K562 (cell line): ENCODE measurements around the gene KNCN. TPM values are rescaled to one million over a fixed set of nuclear protein-coding genes. Genes with fewer than 3 reads are reported as not detected.

ENCODE experiments used
- ATAC-seq: fragments of 200-7000 bp; cut with Tn5 transposase; 3 replicates; pipeline ENCODE4 v1.9.1; 2020; ENCODE audit warnings: moderate library complexity
- BruUV-seq: library from RNA; stranded (reverse); fragments of 400-500 nt; replicated peaks from 2 replicates; lab custom pipeline; 2021; lab: Mats Ljungman, UMichigan
- CTCF ChIA-PET: fragments of 300-600 bp; formaldehyde crosslinking; extraction: SDS; loops from one replicate; lab custom pipeline; 2021; ENCODE audit warnings: low intra/inter-chr PET ratio; lab: Yijun Ruan, JAX
- POLR2A ChIA-PET: fragments of 300-600, 350-650 bp; sonication (Branson Sonifier 250); formaldehyde crosslinking; extraction: SDS; loops from one replicate; lab custom pipeline; 2021; ENCODE audit warnings: antibody characterized with exemption, inconsistent platforms; lab: Yijun Ruan, JAX
- DNase-seq, 4 experiments: peaks; one replicate each; pipeline versions ENCODE4 v3.0.0 to v3.0.0-alpha.2; 2011 to 2018; ENCODE audit warnings: low spot score in 3 of 4, mixed read lengths in 3 of 4; ENCODE audit errors: extremely low read depth in 1 of 4
- FAIRE-seq: peaks from 2 replicates; lab custom pipeline; 2011; peaks lifted over from hg19 to GRCh38; lab: Jason Lieb, UNC
- H2AFZ ChIP-seq: 2 replicates; pipeline ENCODE4 v1.6.0; 2011; ENCODE audit warnings: low read depth, low read length, control low read depth, inconsistent platforms
- H3K27ac ChIP-seq: fragments of 200-600 bp; 3 replicates; pipeline ENCODE4 v1.8.0; 2011; ENCODE audit warnings: low read depth, mild to moderate bottlenecking, control low read depth, inconsistent platforms, low read length, moderate library complexity, mixed read lengths; ENCODE audit errors: extremely low read depth
- H3K27me3 ChIP-seq, 2 experiments: fragments of 300-600 bp in 1 of 2; 2 replicates in 1 of 2; 3 replicates in 1 of 2; pipeline versions ENCODE4 v1.6.0 to v1.8.0; 2011; ENCODE audit warnings: inconsistent platforms in 2 of 2, low read length in 2 of 2, mild to moderate bottlenecking in 1 of 2, mixed read lengths in 1 of 2, moderate library complexity in 1 of 2; ENCODE audit not compliant: control insufficient read depth in 2 of 2, insufficient read depth in 2 of 2
- H3K36me3 ChIP-seq: fragments of 300-600 bp; 3 replicates; pipeline ENCODE4 v1.8.0; 2011; ENCODE audit warnings: mild to moderate bottlenecking, low read length, inconsistent platforms; ENCODE audit not compliant: control insufficient read depth, insufficient read depth
- H3K4me1 ChIP-seq, 2 experiments: fragments of 200-600 bp in 1 of 2; replicated peaks in 1 of 2; 2 replicates in 1 of 2; 3 replicates in 1 of 2; pipeline versions ENCODE4 v1.5.1 to v1.8.0; 2011; ENCODE audit warnings: inconsistent platforms in 2 of 2, low read length in 2 of 2, mild to moderate bottlenecking in 1 of 2, mixed read lengths in 1 of 2, moderate library complexity in 1 of 2; ENCODE audit not compliant: control insufficient read depth in 2 of 2, insufficient read depth in 2 of 2
- H3K4me2 ChIP-seq: 2 replicates; pipeline ENCODE4 v1.6.1; 2011; ENCODE audit warnings: low read length, control low read depth, inconsistent platforms, mixed read lengths; ENCODE audit not compliant: insufficient read depth
- H3K4me3 ChIP-seq: fragments of 200-600 bp; sonication (generic), shearing (Covaris generic); 2 replicates; pipeline ENCODE4 v1.5.1; 2016; ENCODE audit warnings: control low read depth, inconsistent platforms
- H3K79me2 ChIP-seq: fragments of 200-600 bp; 3 replicates; pipeline ENCODE4 v1.8.0; 2011; ENCODE audit warnings: low read length, inconsistent platforms; ENCODE audit not compliant: control insufficient read depth, insufficient read depth
- H3K9ac ChIP-seq, 2 experiments: 2 replicates each; pipeline versions ENCODE4 v1.6.0 to v1.6.1; 2011; ENCODE audit warnings: low read depth in 2 of 2, low read length in 2 of 2, control low read depth in 1 of 2, inconsistent platforms in 1 of 2, mild to moderate bottlenecking in 1 of 2, mixed read lengths in 1 of 2; ENCODE audit not compliant: insufficient read depth in 1 of 2
- H3K9me1 ChIP-seq: one replicate; pipeline ENCODE4 v1.6.0; 2011; ENCODE audit warnings: inconsistent platforms, mild to moderate bottlenecking, low read length, moderate library complexity; ENCODE audit not compliant: control insufficient read depth, insufficient read depth
- H3K9me3 ChIP-seq: replicated peaks from 2 replicates; pipeline ENCODE4 v1.5.1; 2011; ENCODE audit warnings: low read depth, low read length, inconsistent platforms; ENCODE audit not compliant: control insufficient read depth, insufficient read depth
- H4K20me1 ChIP-seq: replicated peaks from 2 replicates; pipeline ENCODE4 v1.6.1; 2011; ENCODE audit warnings: low read length, inconsistent platforms, mixed read lengths; ENCODE audit not compliant: control insufficient read depth, insufficient read depth
- BRD4 ChIP-seq: fragments of 200-600 bp; sonication (generic); IDR thresholded peaks from 2 replicates; pipeline ENCODE4 v1.6.1; 2017; ENCODE audit warnings: inconsistent platforms
- L3MBTL2 ChIP-seq: fragments of 450-650 bp; IDR thresholded peaks from 2 replicates; pipeline ENCODE4 v1.6.1; 2016; ENCODE audit warnings: mild to moderate bottlenecking, moderate library complexity
- SMC3 ChIP-seq: conservative IDR thresholded peaks from 2 replicates; pipeline ENCODE4 v1.6.1; 2011; ENCODE audit warnings: low read depth, low read length, improper control_type of control experiment; ENCODE audit not compliant: insufficient read depth
- ZBTB33 ChIP-seq: sonication (generic); formaldehyde crosslinking; IDR thresholded peaks from 2 replicates; pipeline ENCODE4 v1.8.1; 2023; ENCODE audit warnings: mild to moderate bottlenecking, missing genetic modification reagents
- ZBTB7A ChIP-seq: IDR thresholded peaks from 2 replicates; pipeline ENCODE4 v1.6.1; 2011; ENCODE audit warnings: low read depth, mild to moderate bottlenecking, low read length, moderate library complexity, borderline replicate concordance; ENCODE audit not compliant: control insufficient read depth
- WGBS: fragments of 100-300 bp; shearing (Covaris generic); methylation state at CpG from one replicate; pipeline ENCODE4 v1.1.6; 2016; ENCODE audit warnings: low coverage, mixed read lengths; ENCODE audit not compliant: insufficient coverage; ENCODE audit errors: missing lambda C conversion rate; 5-methylcytosine and 5-hydroxymethylcytosine counted together
- in situ Hi-C: fragments of 300-500 bp; cut with MboI; formaldehyde crosslinking; loops from 4 replicates; pipeline ENCODE4 v1.15.0; 2018; ENCODE audit warnings: inconsistent platforms, mixed read lengths
- intact Hi-C: fragments of 100-400 bp; cut with micrococcal nuclease; formaldehyde crosslinking; loops from 2 replicates; pipeline ENCODE4 v1.14.2; 2022
- polyA plus RNA-seq, 8 experiments: library from polyadenylated mRNA; depleted of rRNA in 4 of 8; stranded (reverse) in 5 of 8; unstranded in 3 of 8; fragments of >200 nt; fragmentation: Nextera tagmentation in 2 of 8; fragmentation: Illumina TruSeq in 1 of 8; extraction: Ambion mirVana in 2 of 8; extraction: Trizol in 1 of 8; gene quantifications; 2 replicates each; pipeline versions ENCODE4 v1.2.1 to v1.2.3, GENCODE V29; 2011 to 2014; ENCODE audit warnings: inconsistent platforms in 1 of 8, missing spikeins in 1 of 8
- total RNA-seq, 7 experiments: library from RNA; depleted of rRNA in 6 of 7; stranded (reverse); fragments of >200 nt in 6 of 7; fragmentation: Illumina TruSeq in 2 of 7; extraction: Trizol in 2 of 7; gene quantifications; 2 replicates each; pipeline versions ENCODE4 v1.2.1 to v1.2.3, GENCODE V29; 2011 to 2021; ENCODE audit warnings: low replicate concordance in 1 of 7

KNCN gene
- total and polyA plus RNA-seq, 9 of the 15 experiments (the other 6 are each of a cell fraction or from before 2014, with no cell fraction given): not detected

GRCh38 chr1:46543761-46544560, 7.5 kb downstream of the KNCN start:
- H3K4me1 ChIP-seq: peaks cover 33 to 44% of the 10 kb centered on the region in 2 experiments
- TF ChIP-seq ZBTB33 (CRISPR knock-in tag) (peak; percentile 87), BRD4 (no peak), L3MBTL2 (no peak), ZBTB7A (peak; percentile 64; the same call in 1 of the 2 replicates), SMC3 (0 out of 2 replicates have a peak, but pooled peaks have one; percentile 1)
- no TSS peak for BruUV-seq
- FAIRE-seq: no peak
- H3K4me2 ChIP-seq: no peak overlapping the region
- no peak overlapping the region for H3K4me3 ChIP-seq
- H3K27ac ChIP-seq: no peak overlapping the region
- no peaks in the 10 kb centered on the region for H3K79me2 ChIP-seq
- 61% methylated on average over 56 of the region's 58 CpGs for WGBS
- no peak for ATAC-seq
- intact Hi-C loops (no loop called here), in situ Hi-C loops (no loop called here)
- no peaks in the 10 kb centered on the region for H3K9me1 ChIP-seq
- no peaks in the 10 kb centered on the region for H3K36me3 ChIP-seq
- DNase-seq: peak in 3 of 4 experiments; percentile 30 to 77 (median 74)
- H3K9me3 ChIP-seq: no peaks in the 10 kb centered on the region
- peak overlapping the region in 1 of 2 experiments; percentile 31; a peak in 1 of 4 replicates for H3K9ac ChIP-seq
- no peaks in the 10 kb centered on the region for H3K27me3 ChIP-seq
- CTCF ChIA-PET: no interaction called here
- H4K20me1 ChIP-seq: no peaks in the 10 kb centered on the region
- peak overlapping the region; percentile 40; the same call in 1 of the 2 replicates for H2AFZ ChIP-seq
- POLR2A ChIA-PET: interaction anchor here (0.5 to 1.5 kb wide), 3 partner anchors 12 to 639 kb away, joined by 3 to 4 read pairs (median 3); no protein-coding TSS in a partner anchor
